Urinary bladder (tissue), 4 donors: ENCODE data around the gene TPM3. TPM values are rescaled to one million over a fixed set of nuclear protein-coding genes. Genes with fewer than 3 reads are reported as not detected.
"Not testable (repeated sequence)": the region's sequence is repeated elsewhere in the genome, so short reads cannot be mapped to it uniquely, and the experiment has no call there.

Source experiments
- DNase-seq: peaks from one replicate; pipeline ENCODE4 v3.0.0-alpha.2; 2015; ENCODE audit errors: extremely low spot score
- H3K27ac ChIP-seq: one replicate; pipeline ENCODE4 v1.5.1; 2013; ENCODE audit warnings: low read depth, mild to moderate bottlenecking, moderate library complexity
- H3K36me3 ChIP-seq: one replicate; pipeline ENCODE4 v1.6.1; 2013; ENCODE audit warnings: mild to moderate bottlenecking, moderate library complexity; ENCODE audit not compliant: insufficient read depth
- H3K4me1 ChIP-seq: one replicate; pipeline ENCODE4 v1.6.1; 2013; ENCODE audit warnings: mild to moderate bottlenecking, moderate library complexity; ENCODE audit not compliant: insufficient read depth
- H3K4me3 ChIP-seq: one replicate; pipeline ENCODE4 v1.5.1; 2013; ENCODE audit warnings: low read depth, low read length
- WGBS: extraction: QIAGEN DNeasy Blood & Tissue Kit; methylation state at CpG from one replicate; pipeline ENCODE4 v1.1.7; 2013; 5-methylcytosine and 5-hydroxymethylcytosine counted together
- polyA plus RNA-seq: library from polyadenylated mRNA; stranded (reverse); fragments of 200-250 nt; gene quantifications from one replicate; pipeline ENCODE4 v1.2.3, GENCODE V29; 2013
- total RNA-seq: library from RNA; depleted of rRNA; stranded (reverse); fragments of >200 nt; gene quantifications from one replicate; pipeline ENCODE4 v1.2.3, GENCODE V29; 2014
- donor health status: healthy with polysubstance abuse.
- donor health status: healthy.

Gene TPM3
- total and polyA plus RNA-seq, 2 donors = 145 to 180 TPM

DNA sequence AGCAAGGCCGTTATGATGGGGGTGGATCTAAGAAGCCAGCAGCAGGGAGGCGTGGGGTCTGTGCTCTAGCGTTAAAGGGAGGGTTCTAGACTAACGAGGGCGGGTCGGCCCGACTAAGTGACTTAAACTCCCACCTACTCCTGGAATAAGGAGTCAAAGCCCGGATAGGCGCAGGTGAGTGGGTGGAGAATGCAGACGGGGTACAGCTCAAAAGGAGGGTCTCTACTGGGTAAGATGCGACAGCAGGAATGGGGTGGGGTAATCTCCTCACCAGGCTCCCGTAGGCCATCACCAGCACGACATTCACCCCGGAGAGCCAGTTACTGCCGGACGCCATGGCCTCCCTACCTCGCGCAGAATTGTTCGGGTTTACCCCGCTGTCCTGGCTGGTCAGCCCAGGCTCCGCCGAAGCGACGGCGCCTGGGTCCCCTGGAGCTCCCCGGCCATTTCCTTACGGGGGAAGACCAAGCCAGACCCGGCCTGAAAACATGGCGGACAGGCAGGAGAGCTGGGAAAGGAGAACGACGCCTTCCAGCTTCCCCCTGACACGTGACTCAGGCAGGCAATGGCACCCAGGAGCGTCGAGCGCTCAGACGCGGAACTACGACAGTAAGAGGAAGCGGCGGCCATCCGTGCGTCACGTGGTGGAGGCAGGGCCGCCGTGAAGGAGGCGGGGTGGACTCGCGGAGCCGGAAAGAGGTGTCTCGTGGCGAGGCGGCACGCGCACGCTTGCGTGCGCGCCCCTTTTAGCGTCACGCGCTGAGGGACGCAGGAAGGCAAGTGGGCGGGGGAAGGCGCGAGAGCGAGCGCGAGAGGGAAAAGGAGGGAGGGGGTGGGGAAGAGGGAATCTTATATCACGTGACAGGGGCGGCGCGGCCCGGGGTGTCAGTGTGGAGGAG is 28.4 kb upstream of the TPM3 start, which contains the start of gene UBAP2L:
Gene UBAP2L (plus strand): TSS at position 885 of the 899 bp plus-strand sequence. CDS start 4,169 bp downstream, outside the sequence.
- WGBS = under 1% methylated on average over 73 of the region's 73 CpGs

DNA sequence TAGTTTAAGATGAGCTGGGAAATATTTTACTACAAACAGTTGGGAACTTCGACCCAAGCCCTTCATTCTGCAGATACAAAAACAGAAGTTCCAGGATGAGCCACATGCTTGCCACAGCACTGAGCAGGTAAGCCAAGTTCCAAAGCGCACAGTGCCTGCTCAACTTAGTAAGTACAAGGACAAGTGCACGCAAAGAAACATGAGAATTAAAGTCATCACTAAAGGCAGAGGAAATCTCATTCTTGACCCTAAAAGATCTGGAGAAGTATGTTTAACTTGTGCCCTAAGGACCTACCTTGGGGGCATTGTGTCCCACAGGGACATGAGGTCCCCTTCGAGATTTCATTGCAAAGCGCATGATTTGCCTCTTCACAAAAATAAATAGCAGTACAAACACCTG is 27.6 kb upstream of the TPM3 start:
- Histone ChIP-seq H3K4me1 (peaks cover 2% of the 10 kb centered on the region), H3K4me3 (peak overlapping the region; percentile 66), H3K36me3 (peaks cover 2% of the 10 kb centered on the region), H3K27ac (peak overlapping the region; percentile 18)
- no peak for DNase-seq
- 18% methylated on average over 5 of the region's 5 CpGs for WGBS

More for the DNA sequence above, 28.4 kb upstream of the TPM3 start, which contains the start of gene UBAP2L:
- DNase-seq = peak; percentile 95
- H3K27ac ChIP-seq = peak within 1 kb of the TSS; percentile 99
- peaks cover 2% of the 10 kb centered on the region for H3K4me1 ChIP-seq
- H3K4me3 ChIP-seq = peak within 1 kb of the TSS; percentile 91
- peaks cover 2% of the 10 kb centered on the region for H3K36me3 ChIP-seq

GRCh38 chr1:154218545-154218944 is 26.6 kb upstream of the TPM3 start:
- Histone ChIP-seq H3K27ac (no peak overlapping the region), H3K4me3 (no peak overlapping the region), H3K36me3 (peaks cover 4% of the 10 kb centered on the region), H3K4me1 (peaks cover 2% of the 10 kb centered on the region)
- no peak for DNase-seq
- WGBS = 45% methylated on average over 3 of the region's 3 CpGs

DNA sequence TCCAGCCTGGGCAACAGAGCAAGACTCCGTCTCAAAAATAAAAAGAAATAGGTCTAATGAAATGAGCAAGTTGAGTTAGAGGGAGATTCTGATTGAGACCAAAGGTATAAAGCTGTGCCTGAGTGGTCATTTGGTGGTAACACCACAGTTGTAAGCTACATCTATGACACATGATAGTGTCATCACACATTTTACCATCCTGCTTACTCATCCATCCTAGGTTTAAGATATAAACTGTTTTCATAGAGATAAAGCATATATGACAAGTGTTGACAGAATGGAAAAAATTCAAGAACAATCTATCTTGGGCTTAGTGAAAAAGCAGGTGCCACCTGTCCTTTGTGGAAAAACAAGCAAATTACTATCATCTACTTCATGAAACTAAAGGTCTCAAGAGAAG is 21.4 kb upstream of the TPM3 start:
- Histone ChIP-seq H3K36me3 (peaks cover 14% of the 10 kb centered on the region), H3K4me3 (no peak overlapping the region), H3K27ac (no peak overlapping the region), H3K4me1 (no peaks in the 10 kb centered on the region)
- WGBS = 85% methylated on average over 1 of the region's 1 CpG
- no peak for DNase-seq

GRCh38 chr1:154212083-154212482 is 20.2 kb upstream of the TPM3 start:
- H3K4me1 ChIP-seq = no peaks in the 10 kb centered on the region
- H3K4me3 ChIP-seq = no peak overlapping the region
- WGBS = 96% methylated on average over 10 of the region's 10 CpGs
- H3K36me3 ChIP-seq = peaks cover 16% of the 10 kb centered on the region
- H3K27ac ChIP-seq = no peak overlapping the region
- no peak for DNase-seq

DNA sequence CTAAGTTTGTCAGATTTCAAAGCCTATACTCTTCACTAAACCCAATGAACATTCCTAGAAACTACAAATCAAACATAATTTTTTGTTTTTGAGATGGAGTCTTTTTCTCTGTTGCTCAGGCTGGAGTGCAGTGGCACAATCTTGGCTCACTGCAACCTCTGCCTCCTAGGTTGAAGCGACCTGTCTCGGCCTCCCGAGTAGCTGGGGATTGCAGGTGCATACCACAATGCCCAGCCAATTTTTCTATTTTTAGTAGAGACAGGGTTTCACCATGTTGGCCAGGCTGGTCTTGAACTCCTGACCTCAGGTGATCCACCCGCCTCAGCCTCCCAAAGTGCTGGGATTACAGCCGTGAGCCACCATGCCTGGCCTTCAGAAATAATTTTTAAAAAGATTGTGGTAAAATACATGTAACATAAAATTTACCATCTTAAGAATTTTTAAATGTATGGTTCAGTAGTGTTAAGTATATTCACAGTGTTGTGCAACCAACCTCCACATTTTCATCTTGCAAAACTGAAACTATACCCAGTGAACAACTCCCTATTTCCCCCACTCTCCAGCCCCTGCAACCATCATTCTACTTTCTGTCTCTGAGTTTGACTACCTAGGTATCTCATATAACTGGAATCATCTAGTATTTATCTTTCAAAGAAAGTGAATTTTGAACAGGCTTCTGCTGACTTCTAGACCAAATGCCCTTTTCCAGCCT is 16.9 kb upstream of the TPM3 start:
- WGBS = 92% methylated on average over 5 of the region's 5 CpGs
- H3K36me3 ChIP-seq = peaks cover 20% of the 10 kb centered on the region
- DNase-seq = no peak

DNA sequence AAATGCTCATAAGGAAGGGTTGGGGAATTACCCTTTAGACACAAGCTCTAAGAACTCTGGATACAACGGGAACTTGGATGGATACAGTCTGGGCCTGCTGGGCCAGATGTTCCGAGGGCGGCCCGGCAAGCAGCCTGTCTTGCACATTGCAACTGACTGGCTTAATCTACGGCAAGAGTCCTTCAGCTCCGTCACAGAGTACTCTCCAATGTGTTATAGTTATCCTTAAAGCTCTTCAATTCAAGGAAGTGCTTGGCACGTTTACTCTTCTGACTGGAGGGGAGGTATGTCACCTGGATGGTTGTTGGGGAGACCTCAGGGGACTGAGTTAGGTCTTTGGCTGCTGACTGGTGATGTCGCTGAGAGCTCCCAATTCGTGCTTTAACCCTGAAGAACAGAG is 15.4 kb upstream of the TPM3 start:
- no peak for DNase-seq
- Histone ChIP-seq H3K4me3 (no peak overlapping the region), H3K27ac (no peak overlapping the region), H3K4me1 (no peaks in the 10 kb centered on the region), H3K36me3 (peaks cover 13% of the 10 kb centered on the region)
- 85% methylated on average over 9 of the region's 9 CpGs for WGBS

More for the DNA sequence above, 16.9 kb upstream of the TPM3 start:
- Histone ChIP-seq H3K27ac (no peak overlapping the region), H3K4me1 (no peaks in the 10 kb centered on the region), H3K4me3 (no peak overlapping the region)

DNA sequence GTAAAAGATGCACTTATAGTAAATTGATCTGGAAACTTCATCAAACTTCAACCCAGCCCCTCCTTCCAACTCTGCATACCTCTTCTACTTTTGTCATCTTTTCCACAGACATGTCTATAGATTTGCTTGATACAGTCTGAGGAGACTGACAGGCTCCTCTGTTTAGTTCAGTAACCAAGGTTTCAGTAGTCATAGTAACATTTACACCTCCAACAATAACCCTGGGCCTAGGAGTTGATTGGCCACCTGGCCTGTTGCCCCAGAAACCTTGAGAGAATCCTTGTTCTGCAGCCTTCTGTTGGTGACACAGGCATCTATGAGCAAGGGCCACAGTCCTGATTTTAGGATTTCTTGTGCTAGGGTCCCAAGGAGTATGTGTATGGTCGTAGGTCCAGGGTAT is 14.3 kb upstream of the TPM3 start, which contains the start of gene CFAP141:
Gene CFAP141 (minus strand): TSS at position 138 of the 400 bp plus-strand sequence. CDS start 26 bp downstream, at position 112.
- no peak within 1 kb of the TSS for H3K27ac ChIP-seq
- no peak for DNase-seq
- no peaks in the 10 kb centered on the region for H3K4me1 ChIP-seq
- 78% methylated on average over 1 of the region's 1 CpG for WGBS
- H3K36me3 ChIP-seq = peaks cover 6% of the 10 kb centered on the region
- no peak within 1 kb of the TSS for H3K4me3 ChIP-seq

GRCh38 chr1:154205778-154206177 is 13.9 kb upstream of the TPM3 start:
- not testable (repeated sequence) for DNase-seq, H3K4me3 ChIP-seq, H3K4me1 ChIP-seq, H3K27ac ChIP-seq, H3K36me3 ChIP-seq
- 94% methylated on average over 11 of the region's 11 CpGs for WGBS

- WGBS = 86% methylated on average over 3 of the region's 3 CpGs
- DNase-seq = no peak
- Histone ChIP-seq H3K36me3 (no peaks in the 10 kb centered on the region), H3K4me3 (no peak overlapping the region), H3K4me1 (no peaks in the 10 kb centered on the region), H3K27ac (no peak overlapping the region)
Measured at GRCh38 chr1:154199563-154199879, 7.6 kb upstream of the TPM3 start.

GRCh38 chr1:154198756-154199562 is 7.1 kb upstream of the TPM3 start:
- Histone ChIP-seq H3K27ac (no peak overlapping the region), H3K4me1 (no peaks in the 10 kb centered on the region), H3K4me3 (no peak overlapping the region), H3K36me3 (no peaks in the 10 kb centered on the region)
- peak; percentile 45 for DNase-seq
- WGBS = 9% methylated on average over 5 of the region's 5 CpGs

DNA sequence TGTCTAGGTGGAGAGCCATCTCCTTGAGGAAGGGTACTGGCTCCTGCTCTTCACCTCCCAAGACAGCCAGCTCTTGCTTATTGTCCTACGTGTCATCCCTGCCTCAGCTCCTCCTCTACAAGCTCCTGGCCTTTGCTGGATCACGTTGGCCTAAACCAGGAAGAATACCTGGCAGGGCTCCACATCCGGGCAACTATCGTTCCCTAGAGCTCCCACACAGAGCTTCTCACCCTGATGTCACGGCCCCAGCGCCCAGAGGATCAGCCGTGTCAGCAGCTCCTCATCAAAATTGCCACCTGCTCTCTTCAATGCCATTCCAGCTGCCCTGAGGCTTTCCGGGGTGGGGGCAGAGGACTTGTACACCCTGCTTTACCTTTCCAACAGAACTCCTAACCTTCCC is 1.9 kb upstream of the TPM3 start:
- Histone ChIP-seq H3K27ac (no peak overlapping the region), H3K4me3 (no peak overlapping the region), H3K36me3 (no peaks in the 10 kb centered on the region), H3K4me1 (no peaks in the 10 kb centered on the region)
- WGBS = 62% methylated on average over 8 of the region's 8 CpGs
- DNase-seq = no peak

- no peak overlapping the region for H3K27ac ChIP-seq
- no peaks in the 10 kb centered on the region for H3K36me3 ChIP-seq
- H3K4me3 ChIP-seq = no peak overlapping the region
- H3K4me1 ChIP-seq = no peaks in the 10 kb centered on the region
- DNase-seq = no peak
- WGBS = 57% methylated on average over 3 of the region's 3 CpGs
Measured at GRCh38 chr1:154192476-154192875, 576 bp upstream of the TPM3 start.
